Ovary (tissue), 9 donors: ENCODE results near the gene SEC16A. TPM values are rescaled to one million over a fixed set of nuclear protein-coding genes. Genes with fewer than 3 reads are reported as not detected.

Source experiments
- DNase-seq, 5 donors: peaks; one replicate each; pipeline ENCODE4 v3.0.0-alpha.2; 2019 to 2020
- H3K27ac ChIP-seq, 2 donors: fragments of 200-600 bp; one replicate each; pipeline versions ENCODE4 v1.5.1 to v1.8.0; 2019 to 2022
- H3K27me3 ChIP-seq: fragments of 200-600 bp; one replicate; pipeline ENCODE4 v1.8.0; 2022
- H3K36me3 ChIP-seq: fragments of 200-600 bp; sonication (generic); one replicate; pipeline ENCODE4 v1.5.1; 2019
- H3K4me1 ChIP-seq: one replicate; pipeline ENCODE4 v1.8.1; 2013; ENCODE audit warnings: mild to moderate bottlenecking, moderate library complexity; ENCODE audit not compliant: insufficient read depth
- H3K4me3 ChIP-seq: fragments of 200-600 bp; sonication (generic); one replicate; pipeline ENCODE4 v1.5.1; 2017
- H3K9me3 ChIP-seq, 2 donors: fragments of 200-600 bp in 1 of 2; sonication (generic) in 1 of 2; one replicate each; pipeline versions ENCODE4 v1.5.1 to v1.8.1; 2013 to 2019; ENCODE audit warnings: mild to moderate bottlenecking in 1 of 2, moderate library complexity in 1 of 2
- EP300 ChIP-seq: sonication (generic); formaldehyde crosslinking; IDR thresholded peaks from one replicate; pipeline ENCODE4 v1.6.1; 2017; ENCODE audit warnings: antibody characterized with exemption
- POLR2A ChIP-seq: fragments of 450-650 bp; IDR thresholded peaks from one replicate; pipeline ENCODE4 v1.6.1; 2017; ENCODE audit warnings: antibody characterized with exemption, mild to moderate bottlenecking, moderate library complexity
- WGBS, 3 donors: extraction: QIAGEN DNeasy Blood & Tissue Kit in 1 of 3; methylation state at CpG; one replicate each; pipeline versions ENCODE4 v1.1.5 to v1.1.7; 2013 to 2017; 5-methylcytosine and 5-hydroxymethylcytosine counted together
- intact Hi-C, 4 donors: fragments of 100-400 bp; cut with DNase I; formaldehyde crosslinking; loops; one replicate each; pipeline versions ENCODE4 v1.11.0 to v1.15.1; 2022 to 2023
- polyA plus RNA-seq, 2 donors: library from polyadenylated mRNA; stranded (reverse); fragments of 200-250 nt in 1 of 2; fragments of 350-450 nt in 1 of 2; fragmentation: Illumina TruSeq in 1 of 2; extraction: RNeasy Lipid Tissue Mini Kit (QIAGEN cat#74804) in 1 of 2; gene quantifications; one replicate each; pipeline ENCODE4 v1.2.3, GENCODE V29; 2013 to 2014
- total RNA-seq, 7 donors: library from RNA; depleted of rRNA in 2 of 7; stranded (reverse); fragments of >200 nt in 2 of 7; fragmentation: NEBNext Ultra II Directional in 3 of 7; extraction: Animal tissue kit (Norgen Biotek cat#: 25700) in 3 of 7; gene quantifications; one replicate each; pipeline versions ENCODE4 v1.1.0 to v1.2.4, GENCODE V29; 2016 to 2023
- TF ChIP-seq, protein P1 (sequence below), 3 donors: fragments of 450-650 bp in 2 of 3; fragments of 200-600 bp in 1 of 3; IDR thresholded peaks; one replicate each; pipeline versions ENCODE4 v1.5.1 to v1.8.0; 2016 to 2022; ENCODE audit warnings: antibody characterized with exemption in 3 of 3, mild to moderate bottlenecking in 1 of 3
- donor health status: DM: no; HTN: no; CAD: no; lungs with moderate emphysema.
- donor health status: DM: no; HTN: no; CAD: no.
- donor health status: Bipolar disorder and iron deficiency.
- donor health status: DM: yes; HTN: yes; CAD: no.
- donor health status: DM: no; HTN: no; CAD: no.
- donor health status: DM: yes; HTN: yes; CAD: no.

Gene SEC16A
- total and polyA plus RNA-seq, 9 donors, result 27.6 to 61.4 (median 46.5) TPM

DNA sequence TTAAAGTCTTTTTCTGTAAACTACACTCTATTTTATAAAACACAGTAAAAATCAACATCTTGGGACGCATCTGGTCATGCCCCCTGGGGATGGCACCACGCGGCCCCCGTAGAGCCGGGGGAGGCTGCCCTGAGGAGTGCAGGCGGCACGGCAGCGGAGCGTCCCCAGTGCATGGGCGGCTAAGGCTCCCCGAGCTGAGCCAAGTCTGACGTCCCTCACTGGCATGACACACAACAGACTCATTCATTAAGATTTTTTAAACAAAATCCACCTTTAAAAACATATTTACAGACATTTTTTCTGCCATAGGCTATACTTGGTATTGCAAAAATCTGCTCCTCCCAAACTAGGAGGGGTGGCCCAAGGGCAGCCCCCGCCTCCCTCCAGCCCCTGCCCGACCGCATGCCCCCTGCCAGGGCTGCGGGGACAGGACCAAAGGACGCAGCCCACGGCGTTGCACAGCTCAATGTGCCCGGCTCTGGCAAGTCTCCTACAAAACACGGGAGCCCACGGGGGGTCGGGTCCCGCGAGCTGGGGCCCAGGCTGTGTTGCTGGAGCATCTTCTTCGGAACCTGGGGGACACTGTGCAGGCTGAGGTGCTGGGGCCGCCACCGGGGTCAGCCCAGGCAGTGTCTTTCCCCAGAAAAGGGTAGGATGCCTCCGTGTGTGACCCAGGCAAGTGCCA is 11.8 kb upstream of the SEC16A start:
- no peak for DNase-seq
- intact Hi-C loops, result loop anchor here in 1 of 4 donors (5.0 kb wide), 1 partner anchor 48 kb away; no protein-coding TSS in a partner anchor
- no peak for TF ChIP-seq POLR2A
- TF ChIP-seq, protein P1, sequence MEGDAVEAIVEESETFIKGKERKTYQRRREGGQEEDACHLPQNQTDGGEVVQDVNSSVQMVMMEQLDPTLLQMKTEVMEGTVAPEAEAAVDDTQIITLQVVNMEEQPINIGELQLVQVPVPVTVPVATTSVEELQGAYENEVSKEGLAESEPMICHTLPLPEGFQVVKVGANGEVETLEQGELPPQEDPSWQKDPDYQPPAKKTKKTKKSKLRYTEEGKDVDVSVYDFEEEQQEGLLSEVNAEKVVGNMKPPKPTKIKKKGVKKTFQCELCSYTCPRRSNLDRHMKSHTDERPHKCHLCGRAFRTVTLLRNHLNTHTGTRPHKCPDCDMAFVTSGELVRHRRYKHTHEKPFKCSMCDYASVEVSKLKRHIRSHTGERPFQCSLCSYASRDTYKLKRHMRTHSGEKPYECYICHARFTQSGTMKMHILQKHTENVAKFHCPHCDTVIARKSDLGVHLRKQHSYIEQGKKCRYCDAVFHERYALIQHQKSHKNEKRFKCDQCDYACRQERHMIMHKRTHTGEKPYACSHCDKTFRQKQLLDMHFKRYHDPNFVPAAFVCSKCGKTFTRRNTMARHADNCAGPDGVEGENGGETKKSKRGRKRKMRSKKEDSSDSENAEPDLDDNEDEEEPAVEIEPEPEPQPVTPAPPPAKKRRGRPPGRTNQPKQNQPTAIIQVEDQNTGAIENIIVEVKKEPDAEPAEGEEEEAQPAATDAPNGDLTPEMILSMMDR (IDR thresholded peaks at IDR 0.05), result no peak
- no peak for TF ChIP-seq EP300
- WGBS, 3 donors, result 86 to 87% (median 87%) methylated on average over 28 to 29 of the region's 29 CpGs
- H3K36me3 ChIP-seq, result no peaks in the 10 kb centered on the region
- H3K4me3 ChIP-seq, result no peak overlapping the region
- no peaks in the 10 kb centered on the region for H3K27me3 ChIP-seq
- H3K4me1 ChIP-seq, result no peaks in the 10 kb centered on the region
- H3K27ac ChIP-seq, result no peak overlapping the region
- no peaks in the 10 kb centered on the region for H3K9me3 ChIP-seq

DNA sequence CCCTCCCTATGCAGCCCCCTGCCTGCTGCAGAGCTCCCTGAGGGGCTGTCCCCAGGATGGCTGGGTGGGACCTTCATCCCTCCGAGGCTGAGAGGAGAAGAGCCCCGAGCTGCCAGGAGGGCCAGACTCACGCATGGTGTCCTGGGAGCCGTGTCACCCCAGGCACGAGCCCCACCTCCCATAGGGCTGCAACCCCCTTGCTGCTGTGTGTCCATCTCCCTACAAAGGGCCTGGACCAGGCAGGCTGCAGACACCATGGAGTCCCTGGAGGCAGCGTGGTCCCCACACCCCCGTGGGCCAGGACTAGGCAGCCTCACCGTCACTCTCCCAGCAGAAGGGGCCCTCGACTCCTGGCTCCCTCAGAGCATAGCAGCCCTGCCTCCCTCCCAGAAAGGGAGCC is 11.2 kb upstream of the SEC16A start:
- intact Hi-C loops, result loop anchor here in 1 of 4 donors (5.0 kb wide), 1 partner anchor 48 kb away; no protein-coding TSS in a partner anchor
- no peak for DNase-seq
- Histone ChIP-seq H3K4me1 (no peaks in the 10 kb centered on the region), H3K36me3 (no peaks in the 10 kb centered on the region), H3K27ac (no peak overlapping the region), H3K27me3 (no peaks in the 10 kb centered on the region), H3K4me3 (no peak overlapping the region), H3K9me3 (no peaks in the 10 kb centered on the region)
- TF ChIP-seq, protein P1 (IDR thresholded peaks at IDR 0.05), result no peak
- no peak for TF ChIP-seq EP300
- TF ChIP-seq POLR2A, result no peak
- WGBS, 3 donors, result 74 to 80% (median 76%) methylated on average over 6 to 9 of the region's 9 CpGs

DNA sequence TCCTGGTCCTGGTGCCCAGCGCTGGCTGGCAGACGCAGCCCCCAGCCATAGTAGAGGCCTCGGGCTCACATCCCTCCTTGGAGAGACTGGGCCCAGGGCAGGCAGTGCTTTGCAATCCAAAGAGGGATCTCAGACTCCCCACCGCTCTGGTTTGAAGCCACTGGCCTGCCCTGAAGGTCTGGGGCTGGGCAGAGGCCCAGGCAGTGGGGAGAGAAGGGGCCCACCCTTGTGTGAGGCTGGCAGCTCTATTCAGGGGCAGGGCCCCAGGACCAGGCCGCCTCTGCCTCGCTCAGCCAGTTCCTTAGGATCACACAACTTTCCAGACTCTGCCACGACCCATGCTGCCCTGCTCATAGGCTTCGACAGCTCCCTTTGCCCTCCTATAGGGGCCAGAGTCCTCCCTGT is 10.7 kb upstream of the SEC16A start:
- intact Hi-C loops, result loop anchor here in 1 of 4 donors (5.0 kb wide), 1 partner anchor 49 kb away; no protein-coding TSS in a partner anchor
- no peak overlapping the region for H3K27ac ChIP-seq
- H3K27me3 ChIP-seq, result no peaks in the 10 kb centered on the region
- 87 to 89% (median 87%) methylated on average over 8 of the region's 8 CpGs for WGBS, 3 donors
- H3K9me3 ChIP-seq, result no peaks in the 10 kb centered on the region
- no peaks in the 10 kb centered on the region for H3K4me1 ChIP-seq
- no peak overlapping the region for H3K4me3 ChIP-seq
- TF ChIP-seq POLR2A (no peak), EP300 (no peak)
- TF ChIP-seq, protein P1 (IDR thresholded peaks at IDR 0.05), result no peak
- DNase-seq, result no peak
- no peaks in the 10 kb centered on the region for H3K36me3 ChIP-seq

DNA sequence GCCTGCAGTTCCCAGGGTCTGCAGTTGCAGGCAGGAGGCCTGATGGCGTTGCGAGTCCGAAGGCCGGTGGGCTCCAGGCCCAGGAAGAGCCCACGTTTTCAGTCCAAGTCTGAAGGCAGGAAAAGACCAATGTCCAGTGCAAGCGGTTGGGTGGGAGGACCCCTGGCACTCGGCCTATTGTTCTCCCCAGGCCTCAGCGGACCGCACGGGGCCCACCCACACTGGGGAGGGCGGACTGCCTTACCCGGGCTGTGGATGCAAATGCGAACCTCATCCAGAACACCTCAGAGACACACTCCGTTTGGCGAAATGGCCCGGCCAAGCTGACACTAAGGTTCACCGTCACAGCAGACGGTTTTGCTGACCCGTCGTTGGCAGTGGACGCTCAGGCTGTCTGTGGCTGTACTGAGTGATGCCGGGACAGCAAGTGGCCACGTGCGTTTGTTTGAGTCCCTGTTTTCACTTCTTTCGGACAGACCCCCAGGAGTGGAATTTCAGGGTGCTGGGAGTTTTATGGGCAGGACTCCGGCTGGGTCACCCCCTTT is 10.2 kb upstream of the SEC16A start:
- Histone ChIP-seq H3K27me3 (no peaks in the 10 kb centered on the region), H3K4me1 (no peaks in the 10 kb centered on the region), H3K9me3 (no peaks in the 10 kb centered on the region), H3K27ac (no peak overlapping the region), H3K4me3 (no peak overlapping the region), H3K36me3 (no peaks in the 10 kb centered on the region)
- intact Hi-C loops, result loop anchor here in 1 of 4 donors (5.0 kb wide), 1 partner anchor 49 kb away; no protein-coding TSS in a partner anchor
- TF ChIP-seq EP300, result no peak
- TF ChIP-seq, protein P1 (IDR thresholded peaks at IDR 0.05), result no peak
- no peak for TF ChIP-seq POLR2A
- WGBS, 3 donors, result 40 to 52% (median 44%) methylated on average over 25 to 26 of the region's 26 CpGs
- no peak for DNase-seq
